Right ventricle myocardium inferior (tissue), 1 donor: ENCODE data around the gene RPS19BP1. TPM values are rescaled to one million over a fixed set of nuclear protein-coding genes. Genes with fewer than 3 reads are reported as not detected.
A peak's percentile ranks its signal among the peaks of the same experiment; 100 is the strongest.

Source experiments
- ATAC-seq: fragments of 200-7000 bp; cut with Tn5 transposase; one replicate; pipeline ENCODE4 v1.9.1; 2020; ENCODE audit warnings: mild to moderate bottlenecking, moderate library complexity
- DNase-seq: peaks from one replicate; pipeline ENCODE4 v3.0.0; 2021; ENCODE audit errors: missing footprints
- intact Hi-C: fragments of 100-400 bp; cut with DNase I; formaldehyde crosslinking; loops from one replicate; pipeline ENCODE4 v1.11.0; 2022
- total RNA-seq: library from RNA; stranded (reverse); fragmentation: NEBNext Ultra II Directional; extraction: Animal tissue kit (Norgen Biotek cat#: 25700); gene quantifications from one replicate; pipeline ENCODE4 v1.2.1, GENCODE V29; 2021
- donor health status: DM: no; HTN: yes; CAD: no; lungs with severe emphysema.

Gene RPS19BP1
- total RNA-seq, 1 donor from 2014 or later: 61.9 TPM

- DNase-seq (no peak), ATAC-seq (peak; percentile 26)
- intact Hi-C loops: no loop called here
These were observed 45.4 kb downstream of the RPS19BP1 start for GRCh38 chr22:39486951-39487825.

GRCh38 chr22:39482768-39483167, 49.8 kb downstream of the RPS19BP1 start:
- DNase-seq: peak; percentile 55
- no peak for ATAC-seq

GRCh38 chr22:39481595-39481994, 51.0 kb downstream of the RPS19BP1 start:
- DNase-seq (no peak), ATAC-seq (no peak)
- intact Hi-C loops: no loop called here

More at GRCh38 chr22:39482768-39483167, 49.8 kb downstream of the RPS19BP1 start:
- intact Hi-C loops: no loop called here

GRCh38 chr22:39481054-39481453, 51.5 kb downstream of the RPS19BP1 start:
- DNase-seq (peak; percentile 55), ATAC-seq (no peak)
- intact Hi-C loops: no loop called here

- no peak for ATAC-seq
- DNase-seq: peak; percentile 17
- intact Hi-C loops: no loop called here
These were observed 52.0 kb downstream of the RPS19BP1 start for GRCh38 chr22:39480557-39480956.

- DNase-seq: peak; percentile 44
- ATAC-seq: no peak
- intact Hi-C loops: no loop called here
These were observed 53.3 kb downstream of the RPS19BP1 start for GRCh38 chr22:39479254-39479653.

Other genes with a start within 250 kb of the RPS19BP1 start
- 355 TPM for gene RPL3, start 213.1 kb downstream of the RPS19BP1 start, total RNA-seq
- 40.5 TPM for gene SYNGR1, start 182.8 kb downstream of the RPS19BP1 start, total RNA-seq
- 17.3 TPM for gene TAB1, start 133.0 kb downstream of the RPS19BP1 start, total RNA-seq
- gene MGAT3, start 75.7 kb downstream of the RPS19BP1 start, total RNA-seq: 5.9 TPM
- gene MIEF1, start 30.5 kb downstream of the RPS19BP1 start, total RNA-seq: 17.3 TPM
- gene ATF4, start 12.2 kb downstream of the RPS19BP1 start, total RNA-seq: 204 TPM
- gene CACNA1I, start 38.0 kb upstream of the RPS19BP1 start, total RNA-seq: not detected